K562 (cell line): Measurements from ENCODE around the gene ZFHX2. TPM values are rescaled to one million over a fixed set of nuclear protein-coding genes. Genes with fewer than 3 reads are reported as not detected.

ENCODE experiments used
- ATAC-seq: fragments of 200-7000 bp; cut with Tn5 transposase; 3 replicates; pipeline ENCODE4 v1.9.1; 2020; ENCODE audit warnings: moderate library complexity
- BruUV-seq: library from RNA; stranded (reverse); fragments of 400-500 nt; replicated peaks from 2 replicates; lab custom pipeline; 2021; lab: Mats Ljungman, UMichigan
- CTCF ChIA-PET: fragments of 300-600 bp; formaldehyde crosslinking; extraction: SDS; loops from one replicate; lab custom pipeline; 2021; ENCODE audit warnings: low intra/inter-chr PET ratio; lab: Yijun Ruan, JAX
- POLR2A ChIA-PET: fragments of 300-600, 350-650 bp; sonication (Branson Sonifier 250); formaldehyde crosslinking; extraction: SDS; loops from one replicate; lab custom pipeline; 2021; ENCODE audit warnings: antibody characterized with exemption, inconsistent platforms; lab: Yijun Ruan, JAX
- DNase-seq, 4 experiments: peaks; one replicate each; pipeline versions ENCODE4 v3.0.0 to v3.0.0-alpha.2; 2011 to 2018; ENCODE audit warnings: low spot score in 3 of 4, mixed read lengths in 3 of 4; ENCODE audit errors: extremely low read depth in 1 of 4
- FAIRE-seq: peaks from 2 replicates; lab custom pipeline; 2011; peaks lifted over from hg19 to GRCh38; lab: Jason Lieb, UNC
- H2AFZ ChIP-seq: 2 replicates; pipeline ENCODE4 v1.6.0; 2011; ENCODE audit warnings: low read depth, low read length, control low read depth, inconsistent platforms
- H3K27ac ChIP-seq: fragments of 200-600 bp; 3 replicates; pipeline ENCODE4 v1.8.0; 2011; ENCODE audit warnings: low read depth, mild to moderate bottlenecking, control low read depth, inconsistent platforms, low read length, moderate library complexity, mixed read lengths; ENCODE audit errors: extremely low read depth
- H3K27me3 ChIP-seq, 2 experiments: fragments of 300-600 bp in 1 of 2; 2 replicates in 1 of 2; 3 replicates in 1 of 2; pipeline versions ENCODE4 v1.6.0 to v1.8.0; 2011; ENCODE audit warnings: inconsistent platforms in 2 of 2, low read length in 2 of 2, mild to moderate bottlenecking in 1 of 2, mixed read lengths in 1 of 2, moderate library complexity in 1 of 2; ENCODE audit not compliant: control insufficient read depth in 2 of 2, insufficient read depth in 2 of 2
- H3K36me3 ChIP-seq: fragments of 300-600 bp; 3 replicates; pipeline ENCODE4 v1.8.0; 2011; ENCODE audit warnings: mild to moderate bottlenecking, low read length, inconsistent platforms; ENCODE audit not compliant: control insufficient read depth, insufficient read depth
- H3K4me1 ChIP-seq, 2 experiments: fragments of 200-600 bp in 1 of 2; replicated peaks in 1 of 2; 2 replicates in 1 of 2; 3 replicates in 1 of 2; pipeline versions ENCODE4 v1.5.1 to v1.8.0; 2011; ENCODE audit warnings: inconsistent platforms in 2 of 2, low read length in 2 of 2, mild to moderate bottlenecking in 1 of 2, mixed read lengths in 1 of 2, moderate library complexity in 1 of 2; ENCODE audit not compliant: control insufficient read depth in 2 of 2, insufficient read depth in 2 of 2
- H3K4me2 ChIP-seq: 2 replicates; pipeline ENCODE4 v1.6.1; 2011; ENCODE audit warnings: low read length, control low read depth, inconsistent platforms, mixed read lengths; ENCODE audit not compliant: insufficient read depth
- H3K4me3 ChIP-seq: fragments of 200-600 bp; sonication (generic), shearing (Covaris generic); 2 replicates; pipeline ENCODE4 v1.5.1; 2016; ENCODE audit warnings: control low read depth, inconsistent platforms
- H3K79me2 ChIP-seq: fragments of 200-600 bp; 3 replicates; pipeline ENCODE4 v1.8.0; 2011; ENCODE audit warnings: low read length, inconsistent platforms; ENCODE audit not compliant: control insufficient read depth, insufficient read depth
- H3K9ac ChIP-seq, 2 experiments: 2 replicates each; pipeline versions ENCODE4 v1.6.0 to v1.6.1; 2011; ENCODE audit warnings: low read depth in 2 of 2, low read length in 2 of 2, control low read depth in 1 of 2, inconsistent platforms in 1 of 2, mild to moderate bottlenecking in 1 of 2, mixed read lengths in 1 of 2; ENCODE audit not compliant: insufficient read depth in 1 of 2
- H3K9me1 ChIP-seq: one replicate; pipeline ENCODE4 v1.6.0; 2011; ENCODE audit warnings: inconsistent platforms, mild to moderate bottlenecking, low read length, moderate library complexity; ENCODE audit not compliant: control insufficient read depth, insufficient read depth
- H3K9me3 ChIP-seq: replicated peaks from 2 replicates; pipeline ENCODE4 v1.5.1; 2011; ENCODE audit warnings: low read depth, low read length, inconsistent platforms; ENCODE audit not compliant: control insufficient read depth, insufficient read depth
- H4K20me1 ChIP-seq: replicated peaks from 2 replicates; pipeline ENCODE4 v1.6.1; 2011; ENCODE audit warnings: low read length, inconsistent platforms, mixed read lengths; ENCODE audit not compliant: control insufficient read depth, insufficient read depth
- BRD9 ChIP-seq: fragments of 450-650 bp; IDR thresholded peaks from 2 replicates; pipeline ENCODE4 v1.6.1; 2018; ENCODE audit warnings: low read depth; ENCODE audit not compliant: partially characterized antibody
- C11orf30 ChIP-seq: fragments of 450-650 bp; IDR thresholded peaks from 2 replicates; pipeline ENCODE4 v1.6.1; 2016; ENCODE audit warnings: low read depth, mild to moderate bottlenecking
- FIP1L1 ChIP-seq: fragments of 200-400 bp; formaldehyde crosslinking; IDR thresholded peaks from 2 replicates; pipeline ENCODE4 v1.6.1; 2018; ENCODE audit warnings: mild to moderate bottlenecking, low read depth, low read length; ENCODE audit not compliant: poor library complexity, severe bottlenecking
- GTF2A2 ChIP-seq: IDR thresholded peaks from 2 replicates; pipeline ENCODE4 v1.6.1; 2016; ENCODE audit warnings: mild to moderate bottlenecking, missing genetic modification characterization, missing compliant biosample characterization
- KLF10 ChIP-seq: fragments of 250-450 bp; sonication (Bioruptor Pico); IDR thresholded peaks from 2 replicates; pipeline ENCODE4 v1.6.1; 2021; ENCODE audit warnings: matching md5 sums
- NR2C1 ChIP-seq, 2 experiments: fragments of 450-650 bp; IDR thresholded peaks; 2 replicates each; pipeline ENCODE4 v1.6.1; 2017; ENCODE audit warnings: mild to moderate bottlenecking in 2 of 2, antibody characterized with exemption in 1 of 2, inconsistent platforms in 1 of 2, missing compliant biosample characterization in 1 of 2, missing genetic modification characterization in 1 of 2
- PRMT5 ChIP-seq: sonication (generic); formaldehyde crosslinking; IDR thresholded peaks from 2 replicates; pipeline ENCODE4 v1.5.0; 2020; ENCODE audit warnings: missing genetic modification reagents
- PRPF4 ChIP-seq: fragments of 200-400 bp; formaldehyde crosslinking; IDR thresholded peaks from one replicate; pipeline ENCODE4 v1.6.1; 2017; ENCODE audit warnings: low read length, low read depth, mild to moderate bottlenecking; ENCODE audit not compliant: insufficient read depth, poor library complexity, severe bottlenecking
- SREBF1 ChIP-seq: fragments of 150-350 bp; IDR thresholded peaks from 2 replicates; pipeline ENCODE4 v1.6.1; 2014; ENCODE audit warnings: antibody characterized with exemption, low read depth, low read length, borderline replicate concordance
- ZC3H8 ChIP-seq: fragments of 450-650 bp; IDR thresholded peaks from 2 replicates; pipeline ENCODE4 v1.6.1; 2017
- ZNF146 ChIP-seq: IDR thresholded peaks from one replicate; pipeline ENCODE4 v1.6.1; 2018; ENCODE audit warnings: missing compliant biosample characterization; ENCODE audit not compliant: unreplicated experiment
- WGBS: fragments of 100-300 bp; shearing (Covaris generic); methylation state at CpG from one replicate; pipeline ENCODE4 v1.1.6; 2016; ENCODE audit warnings: low coverage, mixed read lengths; ENCODE audit not compliant: insufficient coverage; ENCODE audit errors: missing lambda C conversion rate; 5-methylcytosine and 5-hydroxymethylcytosine counted together
- in situ Hi-C: fragments of 300-500 bp; cut with MboI; formaldehyde crosslinking; loops from 4 replicates; pipeline ENCODE4 v1.15.0; 2018; ENCODE audit warnings: inconsistent platforms, mixed read lengths
- intact Hi-C: fragments of 100-400 bp; cut with micrococcal nuclease; formaldehyde crosslinking; loops from 2 replicates; pipeline ENCODE4 v1.14.2; 2022
- polyA plus RNA-seq, 8 experiments: library from polyadenylated mRNA; depleted of rRNA in 4 of 8; stranded (reverse) in 5 of 8; unstranded in 3 of 8; fragments of >200 nt; fragmentation: Nextera tagmentation in 2 of 8; fragmentation: Illumina TruSeq in 1 of 8; extraction: Ambion mirVana in 2 of 8; extraction: Trizol in 1 of 8; gene quantifications; 2 replicates each; pipeline versions ENCODE4 v1.2.1 to v1.2.3, GENCODE V29; 2011 to 2014; ENCODE audit warnings: inconsistent platforms in 1 of 8, missing spikeins in 1 of 8
- total RNA-seq, 7 experiments: library from RNA; depleted of rRNA in 6 of 7; stranded (reverse); fragments of >200 nt in 6 of 7; fragmentation: Illumina TruSeq in 2 of 7; extraction: Trizol in 2 of 7; gene quantifications; 2 replicates each; pipeline versions ENCODE4 v1.2.1 to v1.2.3, GENCODE V29; 2011 to 2021; ENCODE audit warnings: low replicate concordance in 1 of 7
- TF ChIP-seq, protein P1 (sequence below): fragments of 450-650 bp; IDR thresholded peaks from 2 replicates; pipeline ENCODE4 v1.6.1; 2018; ENCODE audit warnings: mild to moderate bottlenecking, low read depth; ENCODE audit not compliant: partially characterized antibody
- TF ChIP-seq, protein P2 (sequence below): fragments of 450-650 bp; IDR thresholded peaks from one replicate; pipeline ENCODE4 v1.6.1; 2018; ENCODE audit warnings: mild to moderate bottlenecking, moderate library complexity; ENCODE audit not compliant: partially characterized antibody
- TF ChIP-seq, protein P3 (sequence below): fragments of 450-650 bp; IDR thresholded peaks from 2 replicates; pipeline ENCODE4 v1.6.1; 2016; ENCODE audit warnings: antibody characterized with exemption

The ZFHX2 gene
- total and polyA plus RNA-seq, 9 of the 15 experiments (the other 6 are each of a cell fraction or from before 2014, with no cell fraction given), result 0.06 to 0.11 (median 0.11) TPM; not detected in 4

DNA sequence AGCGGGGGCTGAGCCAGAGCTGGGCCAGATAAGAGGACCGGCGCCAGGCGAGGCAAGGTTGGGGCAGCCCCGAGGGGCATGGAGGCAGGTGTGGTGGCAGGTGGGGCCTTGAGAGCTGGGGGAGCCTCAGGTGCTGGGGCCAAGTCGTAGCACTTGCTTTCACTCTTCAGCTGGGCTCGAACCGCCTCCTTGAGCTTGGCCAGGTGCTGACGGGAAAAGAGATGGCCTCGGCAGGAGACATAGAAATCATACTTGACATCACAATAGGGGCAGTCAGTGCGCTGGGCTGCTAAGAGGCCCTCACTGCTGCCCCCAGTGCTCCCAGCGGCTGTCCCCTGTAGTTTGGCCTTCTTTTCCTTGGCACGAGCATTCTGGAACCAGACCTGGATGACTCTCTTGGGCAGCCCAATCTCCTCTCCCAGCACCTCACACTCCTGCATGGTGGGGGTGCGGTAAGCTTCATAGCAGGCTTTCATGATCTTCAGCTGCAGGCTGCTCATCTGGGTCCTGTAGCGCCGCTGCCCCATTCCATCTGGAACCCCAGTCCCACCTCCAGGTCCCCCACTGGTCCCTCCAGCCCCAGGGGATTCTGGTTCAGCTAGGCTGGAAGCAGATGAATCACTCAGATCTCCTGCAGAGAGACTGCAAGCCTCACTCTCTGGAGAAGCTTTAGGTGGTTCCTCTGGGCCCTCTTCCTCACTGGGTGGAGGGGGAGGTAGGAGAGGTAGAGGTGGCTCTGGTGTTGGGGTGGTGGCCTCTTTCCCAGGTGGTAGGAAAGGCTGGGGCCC is 28.1 kb downstream of the ZFHX2 start:
- Histone ChIP-seq H2AFZ (no peak overlapping the region), H3K36me3 (no peaks in the 10 kb centered on the region), H3K27ac (no peak overlapping the region), H3K4me1 (peaks cover 0 to 6% of the 10 kb centered on the region in 2 experiments; a peak in 2 of 5 replicates), H3K4me3 (no peak overlapping the region), H3K4me2 (no peak overlapping the region), H3K27me3 (peaks cover 2 to 54% of the 10 kb centered on the region in 2 experiments; a peak in 3 of 5 replicates), H3K9ac (no peak overlapping the region), H3K9me3 (no peaks in the 10 kb centered on the region), H3K79me2 (no peaks in the 10 kb centered on the region), H4K20me1 (no peaks in the 10 kb centered on the region; the same call in 1 of the 2 replicates), H3K9me1 (no peaks in the 10 kb centered on the region)
- 8% methylated on average over 14 of the region's 16 CpGs for WGBS
- ATAC-seq (no peak), DNase-seq (no peak), FAIRE-seq (no peak)
- no TSS peak for BruUV-seq
- intact Hi-C loops (no loop called here), in situ Hi-C loops (no loop called here)
- POLR2A ChIA-PET, result interaction anchor here (0.6 kb wide), 1 partner anchor 31 kb away, joined by 4 read pairs; no protein-coding TSS in a partner anchor
- CTCF ChIA-PET, result no interaction called here
- TF ChIP-seq, protein P1, sequence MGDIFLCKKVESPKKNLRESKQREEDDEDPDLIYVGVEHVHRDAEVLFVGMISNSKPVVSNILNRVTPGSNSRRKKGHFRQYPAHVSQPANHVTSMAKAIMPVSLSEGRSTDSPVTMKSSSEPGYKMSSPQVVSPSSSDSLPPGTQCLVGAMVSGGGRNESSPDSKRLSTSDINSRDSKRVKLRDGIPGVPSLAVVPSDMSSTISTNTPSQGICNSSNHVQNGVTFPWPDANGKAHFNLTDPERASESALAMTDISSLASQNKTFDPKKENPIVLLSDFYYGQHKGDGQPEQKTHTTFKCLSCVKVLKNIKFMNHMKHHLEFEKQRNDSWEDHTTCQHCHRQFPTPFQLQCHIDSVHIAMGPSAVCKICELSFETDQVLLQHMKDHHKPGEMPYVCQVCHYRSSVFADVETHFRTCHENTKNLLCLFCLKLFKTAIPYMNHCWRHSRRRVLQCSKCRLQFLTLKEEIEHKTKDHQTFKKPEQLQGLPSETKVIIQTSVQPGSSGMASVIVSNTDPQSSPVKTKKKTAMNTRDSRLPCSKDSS, result no peak
- TF ChIP-seq BRD9 (no peak), NR2C1 (IDR thresholded peaks at IDR 0.05) (no peak), NR2C1 (tag; IDR thresholded peaks at IDR 0.05) (no peak), KLF10 (no peak), C11orf30 (no peak), ZNF146 (CRISPR knock-in tag) (no peak), SREBF1 (no peak), PRPF4 (no peak), FIP1L1 (no peak), ZC3H8 (no peak), PRMT5 (CRISPR knock-in tag) (no peak), GTF2A2 (tag) (no peak)
- TF ChIP-seq, protein P2, sequence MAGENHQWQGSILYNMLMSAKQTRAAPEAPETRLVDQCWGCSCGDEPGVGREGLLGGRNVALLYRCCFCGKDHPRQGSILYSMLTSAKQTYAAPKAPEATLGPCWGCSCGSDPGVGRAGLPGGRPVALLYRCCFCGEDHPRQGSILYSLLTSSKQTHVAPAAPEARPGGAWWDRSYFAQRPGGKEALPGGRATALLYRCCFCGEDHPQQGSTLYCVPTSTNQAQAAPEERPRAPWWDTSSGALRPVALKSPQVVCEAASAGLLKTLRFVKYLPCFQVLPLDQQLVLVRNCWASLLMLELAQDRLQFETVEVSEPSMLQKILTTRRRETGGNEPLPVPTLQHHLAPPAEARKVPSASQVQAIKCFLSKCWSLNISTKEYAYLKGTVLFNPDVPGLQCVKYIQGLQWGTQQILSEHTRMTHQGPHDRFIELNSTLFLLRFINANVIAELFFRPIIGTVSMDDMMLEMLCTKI, result no peak
- TF ChIP-seq, protein P3, sequence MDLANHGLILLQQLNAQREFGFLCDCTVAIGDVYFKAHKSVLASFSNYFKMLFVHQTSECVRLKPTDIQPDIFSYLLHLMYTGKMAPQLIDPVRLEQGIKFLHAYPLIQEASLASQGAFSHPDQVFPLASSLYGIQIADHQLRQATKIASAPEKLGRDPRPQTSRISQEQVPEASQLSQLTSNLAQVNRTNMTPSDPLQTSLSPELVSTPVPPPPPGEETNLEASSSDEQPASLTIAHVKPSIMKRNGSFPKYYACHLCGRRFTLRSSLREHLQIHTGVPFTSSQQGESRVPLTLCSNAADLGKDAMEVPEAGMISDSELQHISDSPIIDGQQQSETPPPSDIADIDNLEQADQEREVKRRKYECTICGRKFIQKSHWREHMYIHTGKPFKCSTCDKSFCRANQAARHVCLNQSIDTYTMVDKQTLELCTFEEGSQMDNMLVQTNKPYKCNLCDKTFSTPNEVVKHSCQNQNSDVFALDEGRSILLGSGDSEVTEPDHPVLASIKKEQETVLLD, result no peak
